NCI-H2196 (cell line): ENCODE data around the gene NR1H2.

Source experiments
- DNase-seq: peaks from one replicate; lab custom pipeline; 2025; ENCODE audit not compliant: unreplicated experiment; lab: John Stamatoyannopoulos, UW

Gene NR1H2

DNA sequence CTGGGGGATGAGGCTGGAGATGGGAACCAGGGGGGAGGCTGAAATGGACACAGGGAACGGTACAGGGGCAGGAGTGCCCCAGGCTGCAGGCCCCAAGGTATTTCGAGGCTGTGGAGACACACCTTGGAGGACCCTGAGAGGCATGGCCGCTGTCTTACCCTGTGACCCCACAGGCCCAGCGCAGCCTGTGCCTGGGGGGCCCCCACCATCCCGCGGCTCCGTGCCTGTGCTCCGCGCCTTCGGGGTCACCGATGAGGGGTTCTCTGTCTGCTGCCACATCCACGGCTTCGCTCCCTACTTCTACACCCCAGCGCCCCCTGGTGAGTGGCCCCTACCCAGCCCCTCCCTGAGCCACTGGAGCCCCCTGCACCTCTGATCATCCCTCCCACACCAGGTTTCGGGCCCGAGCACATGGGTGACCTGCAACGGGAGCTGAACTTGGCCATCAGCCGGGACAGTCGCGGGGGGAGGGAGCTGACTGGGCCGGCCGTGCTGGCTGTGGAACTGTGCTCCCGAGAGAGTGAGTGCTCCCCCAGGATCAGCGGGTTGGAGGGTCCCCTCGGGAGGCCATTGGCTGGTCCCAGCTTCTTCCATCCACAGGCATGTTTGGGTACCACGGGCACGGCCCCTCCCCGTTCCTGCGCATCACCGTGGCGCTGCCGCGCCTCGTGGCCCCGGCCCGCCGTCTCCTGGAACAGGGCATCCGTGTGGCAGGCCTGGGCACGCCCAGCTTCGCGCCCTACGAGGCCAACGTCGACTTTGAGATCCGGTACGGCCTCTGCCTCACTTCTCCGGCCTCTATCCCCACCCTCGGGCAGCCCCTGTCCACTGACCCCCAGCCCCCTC is 25.6 kb downstream of the NR1H2 start:
- no peak for DNase-seq

DNA sequence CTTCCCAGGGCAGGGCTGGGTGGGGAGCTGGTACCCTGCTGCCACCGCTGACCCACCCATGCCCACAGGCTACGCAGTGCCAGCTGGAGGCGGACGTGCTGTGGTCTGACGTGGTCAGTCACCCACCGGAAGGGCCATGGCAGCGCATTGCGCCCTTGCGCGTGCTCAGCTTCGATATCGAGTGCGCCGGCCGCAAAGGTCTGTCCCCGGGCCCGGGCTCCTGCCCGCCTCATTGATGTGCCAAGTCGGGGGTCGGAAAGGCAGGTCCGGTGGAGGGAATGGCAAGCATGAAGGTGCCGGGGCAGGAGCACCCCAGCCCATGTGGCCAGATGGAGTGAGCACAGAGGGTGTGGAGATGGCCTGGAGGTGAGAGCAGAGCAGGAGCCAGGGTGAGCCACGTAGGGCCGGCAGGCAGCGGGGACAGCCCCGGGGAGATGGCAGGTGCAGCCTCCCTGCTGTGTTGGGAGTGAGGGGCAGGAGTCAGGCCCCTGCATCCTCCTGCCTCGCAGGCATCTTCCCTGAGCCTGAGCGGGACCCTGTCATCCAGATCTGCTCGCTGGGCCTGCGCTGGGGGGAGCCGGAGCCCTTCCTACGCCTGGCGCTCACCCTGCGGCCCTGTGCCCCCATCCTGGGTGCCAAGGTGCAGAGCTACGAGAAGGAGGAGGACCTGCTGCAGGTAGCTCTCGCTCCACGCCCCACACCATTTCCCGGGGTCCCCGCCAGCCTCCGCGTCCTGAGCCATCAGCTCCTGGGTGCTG is 26.5 kb downstream of the NR1H2 start:
- DNase-seq: no peak

DNA sequence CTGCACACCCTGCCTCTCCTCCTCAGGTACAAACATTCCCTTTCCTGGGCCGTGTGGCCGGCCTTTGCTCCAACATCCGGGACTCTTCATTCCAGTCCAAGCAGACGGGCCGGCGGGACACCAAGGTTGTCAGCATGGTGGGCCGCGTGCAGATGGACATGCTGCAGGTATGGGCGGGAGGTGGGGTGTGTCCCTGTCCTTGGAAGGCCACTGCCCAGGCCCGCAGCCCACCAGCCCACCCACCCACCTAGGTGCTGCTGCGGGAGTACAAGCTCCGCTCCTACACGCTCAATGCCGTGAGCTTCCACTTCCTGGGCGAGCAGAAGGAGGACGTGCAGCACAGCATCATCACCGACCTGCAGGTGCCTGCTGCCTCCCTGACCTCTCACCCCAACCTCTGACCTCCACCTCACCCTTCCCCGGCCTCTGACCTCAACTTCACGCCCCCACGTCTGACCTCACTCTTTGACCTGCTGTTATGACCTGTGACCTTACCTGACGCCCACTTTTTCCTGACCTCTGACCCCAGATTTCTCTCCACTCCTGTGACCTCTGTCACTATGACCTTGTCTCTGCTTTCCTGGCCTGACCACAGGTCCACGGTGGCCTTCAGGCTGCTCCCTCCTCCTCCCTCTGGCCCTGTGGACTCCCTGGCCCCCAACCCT is 30.0 kb downstream of the NR1H2 start:
- DNase-seq: no peak

DNA sequence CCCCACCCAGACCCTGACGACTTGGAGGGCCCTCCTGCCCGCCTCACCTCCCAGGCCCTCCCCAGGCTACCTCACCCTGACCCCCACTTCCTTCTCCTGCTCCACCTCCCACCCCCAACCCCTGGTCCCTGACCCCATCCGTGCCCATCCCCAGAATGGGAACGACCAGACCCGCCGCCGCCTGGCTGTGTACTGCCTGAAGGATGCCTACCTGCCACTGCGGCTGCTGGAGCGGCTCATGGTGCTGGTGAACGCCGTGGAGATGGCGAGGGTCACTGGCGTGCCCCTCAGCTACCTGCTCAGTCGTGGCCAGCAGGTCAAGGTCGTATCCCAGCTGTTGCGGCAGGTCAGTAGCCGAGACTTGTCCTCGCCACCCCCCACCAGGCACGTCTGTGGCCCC is 30.6 kb downstream of the NR1H2 start:
- no peak for DNase-seq

DNA sequence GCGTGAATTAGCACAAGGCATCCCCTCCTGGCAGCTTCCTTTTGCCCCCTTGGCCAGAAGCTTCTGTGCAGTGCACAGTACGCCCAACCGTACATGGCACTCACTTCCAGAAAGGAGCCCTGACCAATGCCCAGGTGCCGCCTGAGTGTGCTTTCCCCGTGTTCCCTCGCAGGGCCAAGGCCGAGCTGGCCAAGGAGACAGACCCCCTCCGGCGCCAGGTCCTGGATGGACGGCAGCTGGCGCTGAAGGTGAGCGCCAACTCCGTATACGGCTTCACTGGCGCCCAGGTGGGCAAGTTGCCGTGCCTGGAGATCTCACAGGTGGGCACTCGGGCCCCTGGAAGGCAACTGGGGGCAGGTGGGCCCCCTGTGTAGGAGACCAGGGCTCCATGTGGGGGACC is 33.1 kb downstream of the NR1H2 start:
- DNase-seq: no peak

DNA sequence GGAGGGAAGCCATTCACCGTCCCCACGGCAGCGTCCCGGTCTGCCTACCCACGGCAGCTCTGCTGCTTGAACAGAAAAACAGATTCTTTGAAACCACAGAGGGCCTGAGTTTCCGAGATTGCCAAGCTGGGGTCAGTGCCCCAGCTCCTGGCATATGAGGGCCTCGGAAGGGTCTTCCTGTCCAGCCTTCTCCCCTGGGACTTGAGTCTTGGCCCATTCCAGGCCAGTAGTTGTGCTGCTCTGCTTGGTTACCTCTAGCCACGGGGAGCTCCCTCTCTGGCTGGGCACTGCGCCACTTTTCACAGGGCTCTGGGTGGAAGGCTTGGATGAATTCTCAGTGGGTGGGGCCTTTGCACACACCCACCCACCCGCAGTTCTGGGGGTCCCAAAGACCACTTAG is 33.9 kb downstream of the NR1H2 start:
- DNase-seq: no peak

DNA sequence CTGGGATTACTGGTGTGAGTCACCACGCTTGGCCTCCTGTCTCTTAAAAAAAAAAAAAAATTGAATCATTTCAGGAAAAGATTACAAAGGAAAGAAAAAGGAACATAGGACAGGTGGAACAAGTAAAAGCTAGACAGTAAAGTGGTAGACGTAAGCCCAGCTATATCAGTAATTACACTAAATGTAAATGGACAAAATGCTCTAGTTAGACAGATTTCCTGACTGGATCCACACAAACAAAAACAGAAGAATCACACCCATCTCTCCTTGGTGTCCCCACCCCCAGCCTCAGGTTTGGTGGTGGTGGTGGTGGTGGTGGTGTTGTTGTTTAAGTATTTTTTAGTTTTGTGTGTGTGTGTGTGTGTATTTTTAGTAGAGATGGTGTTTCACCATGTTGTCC is 36.2 kb downstream of the NR1H2 start:
- no peak for DNase-seq

DNA sequence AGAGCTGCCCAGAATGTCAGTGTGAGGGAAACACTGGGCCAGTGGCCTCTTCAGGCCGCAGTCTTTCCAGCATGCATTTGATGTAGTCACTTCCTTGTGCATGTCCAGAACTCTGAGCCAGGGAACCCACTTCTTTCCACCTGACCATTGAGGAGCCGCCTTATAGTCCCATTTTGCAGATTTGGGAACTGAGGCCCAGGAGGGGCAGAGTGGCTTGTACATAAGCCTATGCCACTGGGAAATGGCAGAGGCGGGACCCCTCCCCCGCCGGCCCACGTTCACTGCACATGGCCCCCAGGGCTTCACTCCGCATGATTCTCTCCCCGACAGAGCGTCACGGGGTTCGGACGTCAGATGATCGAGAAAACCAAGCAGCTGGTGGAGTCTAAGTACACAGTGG is 36.8 kb downstream of the NR1H2 start:
- DNase-seq: no peak

DNA sequence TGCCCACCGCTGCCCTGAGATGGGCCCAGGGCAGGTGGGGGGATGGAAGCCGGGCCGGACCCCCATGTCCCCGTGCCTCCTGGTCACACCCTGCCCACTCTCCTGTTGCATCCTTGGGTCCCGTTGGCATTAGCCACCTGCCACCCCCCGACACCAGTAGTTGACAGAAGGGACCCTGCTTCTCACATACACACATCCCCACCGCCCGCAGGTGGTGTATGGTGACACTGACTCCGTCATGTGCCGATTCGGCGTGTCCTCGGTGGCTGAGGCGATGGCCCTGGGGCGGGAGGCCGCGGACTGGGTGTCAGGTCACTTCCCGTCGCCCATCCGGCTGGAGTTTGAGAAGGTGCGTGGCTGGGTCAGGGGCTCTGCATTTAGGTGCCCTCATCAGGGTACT is 37.3 kb downstream of the NR1H2 start:
- DNase-seq: no peak

DNA sequence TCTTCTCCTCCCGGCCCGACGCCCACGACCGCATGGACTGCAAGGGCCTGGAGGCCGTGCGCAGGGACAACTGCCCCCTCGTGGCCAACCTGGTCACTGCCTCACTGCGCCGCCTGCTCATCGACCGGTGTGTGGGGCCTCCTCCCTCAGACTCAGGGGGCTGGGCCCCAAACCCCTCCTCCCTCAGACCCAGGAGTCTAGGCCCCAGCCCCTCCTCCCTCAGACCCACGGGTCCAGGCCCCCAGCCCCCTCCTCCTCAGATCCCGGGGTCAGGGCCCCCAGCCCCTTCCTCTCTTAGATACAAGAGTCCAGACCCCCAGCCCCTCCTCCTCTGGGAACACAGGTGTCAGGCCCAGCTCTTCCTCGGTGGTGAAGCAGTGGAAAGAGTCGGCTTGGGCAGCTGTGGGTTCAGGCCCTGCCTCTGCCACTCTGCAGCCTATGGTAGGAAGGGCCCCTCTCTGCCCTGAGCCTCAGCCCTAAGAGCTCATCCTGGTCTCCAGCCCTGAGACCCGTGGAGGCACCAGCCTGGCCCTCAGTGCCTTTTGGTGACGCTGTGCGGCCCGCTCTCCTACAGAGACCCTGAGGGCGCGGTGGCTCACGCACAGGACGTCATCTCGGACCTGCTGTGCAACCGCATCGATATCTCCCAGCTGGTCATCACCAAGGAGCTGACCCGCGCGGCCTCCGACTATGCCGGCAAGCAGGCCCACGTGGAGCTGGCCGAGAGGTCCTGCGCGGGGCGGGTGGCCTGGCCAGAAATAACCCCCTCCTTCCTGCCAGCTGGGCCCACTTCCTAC is 38.8 kb downstream of the NR1H2 start:
- DNase-seq: peak; percentile 5

DNA sequence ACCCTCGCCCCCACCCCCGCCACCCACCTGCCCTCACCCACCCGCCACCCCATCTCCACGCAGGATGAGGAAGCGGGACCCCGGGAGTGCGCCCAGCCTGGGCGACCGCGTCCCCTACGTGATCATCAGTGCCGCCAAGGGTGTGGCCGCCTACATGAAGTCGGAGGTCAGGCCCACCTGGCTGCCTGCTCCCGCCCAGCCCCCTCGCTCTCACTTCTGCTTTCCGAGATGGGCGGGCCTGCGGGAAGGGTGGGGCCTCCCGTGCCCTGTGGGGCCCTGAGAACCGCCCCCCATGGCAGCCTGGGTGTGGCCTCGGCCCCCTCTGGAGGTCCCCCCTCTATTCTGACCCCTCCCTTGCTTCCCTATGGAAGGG is 39.4 kb downstream of the NR1H2 start:
- no peak for DNase-seq

DNA sequence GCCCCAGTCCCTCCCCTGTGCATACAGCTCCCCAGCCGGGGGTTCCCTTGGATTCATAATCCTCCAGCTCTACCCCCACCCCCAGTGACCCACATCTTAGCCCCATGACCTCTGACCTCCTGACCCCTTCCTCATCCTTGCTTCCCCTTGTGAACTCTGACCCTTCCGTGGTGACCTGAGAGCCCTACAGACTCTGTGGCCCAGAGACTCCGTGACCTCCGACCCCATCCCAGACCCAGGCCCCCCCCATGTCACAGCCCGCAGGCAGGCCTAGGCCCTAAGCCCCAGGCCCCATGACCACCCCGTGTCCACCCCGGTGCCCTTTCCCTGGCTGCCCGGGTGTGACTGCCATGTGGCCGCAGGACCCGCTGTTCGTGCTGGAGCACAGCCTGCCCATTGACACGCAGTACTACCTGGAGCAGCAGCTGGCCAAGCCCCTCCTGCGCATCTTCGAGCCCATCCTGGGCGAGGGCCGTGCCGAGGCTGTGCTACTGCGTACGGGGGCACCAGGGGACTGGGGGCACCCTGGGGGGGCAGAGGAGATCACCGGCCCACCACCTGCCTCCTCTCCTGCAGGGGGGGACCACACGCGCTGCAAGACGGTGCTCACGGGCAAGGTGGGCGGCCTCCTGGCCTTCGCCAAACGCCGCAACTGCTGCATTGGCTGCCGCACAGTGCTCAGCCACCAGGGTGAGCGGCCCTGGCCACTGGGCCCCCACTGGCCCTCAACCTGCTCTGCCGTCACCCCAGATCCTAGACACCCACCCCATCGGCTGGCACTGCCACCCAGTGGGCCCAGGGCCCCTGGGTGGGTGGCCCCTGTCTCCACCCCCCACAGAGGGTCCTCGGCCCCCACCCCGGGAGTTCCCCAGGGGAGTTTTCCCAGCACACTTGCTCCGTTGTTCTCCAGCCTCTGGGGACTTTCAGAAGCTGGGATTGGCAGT is 40.0 kb downstream of the NR1H2 start:
- no peak for DNase-seq

DNA sequence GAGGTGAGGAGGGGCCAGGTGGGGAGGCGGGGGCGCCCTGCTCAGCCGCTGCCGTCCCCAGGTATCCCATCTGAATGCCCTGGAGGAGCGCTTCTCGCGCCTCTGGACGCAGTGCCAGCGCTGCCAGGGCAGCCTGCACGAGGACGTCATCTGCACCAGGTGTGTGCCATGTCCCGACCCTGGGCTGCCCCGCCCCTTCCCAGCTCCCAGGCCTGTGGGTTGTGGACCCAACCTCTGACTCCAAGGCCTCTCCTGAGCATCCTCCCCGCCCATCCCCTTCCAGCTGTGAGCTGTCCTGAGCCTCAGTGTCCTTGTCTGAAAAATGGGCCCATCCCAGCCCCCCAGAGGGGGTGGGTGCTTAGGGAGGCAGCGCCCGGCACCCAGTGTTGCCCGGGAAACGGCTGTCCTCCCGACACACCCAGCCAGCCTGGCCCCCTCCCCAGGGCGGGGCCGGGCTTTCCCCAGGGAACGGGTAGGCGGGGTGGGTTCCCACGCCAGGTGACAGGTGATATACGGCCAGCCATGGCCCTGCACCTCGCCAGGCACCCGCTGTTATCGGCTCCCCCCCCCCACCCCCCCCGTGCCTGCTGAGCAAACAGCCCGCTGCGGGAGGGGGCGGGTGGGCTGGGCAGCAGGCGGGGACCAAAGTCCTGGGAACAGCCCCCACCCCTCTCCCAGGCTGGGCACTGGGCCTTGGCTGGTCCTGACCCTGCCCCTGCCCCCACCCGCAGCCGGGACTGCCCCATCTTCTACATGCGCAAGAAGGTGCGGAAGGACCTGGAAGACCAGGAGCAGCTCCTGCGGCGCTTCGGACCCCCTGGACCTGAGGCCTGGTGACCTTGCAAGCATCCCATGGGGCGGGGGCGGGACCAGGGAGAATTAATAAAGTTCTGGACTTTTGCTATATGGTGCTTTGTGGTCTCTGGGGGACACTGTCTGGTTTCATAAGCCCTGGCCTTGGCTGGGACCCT is 41.1 kb downstream of the NR1H2 start:
- DNase-seq: peak; percentile 23

DNA sequence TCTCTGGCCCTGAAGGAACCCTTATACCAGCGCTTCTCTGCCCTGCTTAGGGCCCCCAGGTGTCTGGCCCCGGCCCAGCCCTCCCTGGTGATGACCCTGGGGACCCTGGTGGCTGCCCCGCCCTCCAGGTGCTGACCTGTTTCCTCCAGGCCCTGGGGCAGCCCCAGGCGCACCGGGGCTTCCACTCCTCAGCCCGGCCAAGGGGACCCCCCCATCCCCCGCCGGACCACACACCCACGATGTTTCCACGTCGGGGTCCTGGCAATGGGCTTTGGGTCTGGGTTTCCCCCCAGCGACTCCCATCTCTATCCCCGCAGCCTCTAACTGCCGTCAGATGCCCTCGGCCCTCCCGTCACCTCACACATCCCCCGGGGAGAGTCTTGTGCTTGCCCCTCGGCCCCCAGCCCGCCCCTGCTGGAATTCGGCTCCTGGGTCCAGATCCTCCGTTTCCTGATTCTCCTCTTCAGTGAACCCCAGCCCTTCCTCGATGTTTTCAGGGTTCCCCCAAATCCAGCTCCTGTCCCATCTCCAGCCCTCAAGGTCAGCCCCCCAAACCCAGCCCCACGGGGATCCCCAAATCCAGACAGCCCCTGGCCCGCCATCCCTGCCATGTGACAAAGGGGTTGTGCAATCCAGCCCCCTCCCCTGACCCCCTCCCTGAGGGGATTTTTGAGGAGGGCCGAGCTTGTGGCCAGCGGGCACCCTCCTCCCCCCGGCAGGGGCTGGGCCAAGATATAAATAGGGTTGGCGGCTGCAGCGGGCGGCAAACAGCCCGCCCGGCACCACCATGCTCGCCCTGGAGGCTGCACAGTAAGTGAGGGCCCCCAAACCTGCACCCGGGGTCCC is 42.1 kb downstream of the NR1H2 start, which contains the start of gene SPIB:
TSS of gene SPIB (plus strand) at position 763 of the 846 bp plus-strand sequence. CDS start at position 788, 25 bp downstream.
- no peak for DNase-seq

DNA sequence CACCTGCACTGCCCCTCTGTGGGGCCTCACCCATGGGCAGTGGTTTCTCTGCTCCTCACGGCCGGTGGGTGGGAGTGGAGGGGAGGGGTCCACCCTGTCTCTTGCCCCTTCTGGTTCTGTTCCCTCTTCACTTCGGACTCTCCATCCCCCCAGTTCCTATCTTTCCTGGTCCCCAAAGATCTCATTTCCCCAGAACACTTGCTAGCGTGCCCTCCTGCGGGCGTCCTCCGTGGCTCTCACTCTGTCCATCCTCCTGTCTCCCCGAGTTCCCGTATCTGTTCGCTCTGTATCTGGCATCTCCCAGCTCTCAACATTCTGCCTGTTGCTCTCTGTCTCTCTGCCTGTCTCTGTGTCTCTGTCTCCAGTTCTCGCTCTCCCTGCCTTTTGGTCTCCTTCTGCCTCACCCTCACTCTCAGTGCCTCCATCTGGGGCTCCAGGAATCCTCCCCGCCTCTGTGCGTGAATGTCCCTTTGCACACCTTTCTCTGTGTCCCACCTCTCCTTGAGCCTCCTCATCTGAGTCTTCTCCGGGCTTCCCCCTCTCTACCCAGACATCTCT is 42.8 kb downstream of the NR1H2 start:
- DNase-seq: no peak

DNA sequence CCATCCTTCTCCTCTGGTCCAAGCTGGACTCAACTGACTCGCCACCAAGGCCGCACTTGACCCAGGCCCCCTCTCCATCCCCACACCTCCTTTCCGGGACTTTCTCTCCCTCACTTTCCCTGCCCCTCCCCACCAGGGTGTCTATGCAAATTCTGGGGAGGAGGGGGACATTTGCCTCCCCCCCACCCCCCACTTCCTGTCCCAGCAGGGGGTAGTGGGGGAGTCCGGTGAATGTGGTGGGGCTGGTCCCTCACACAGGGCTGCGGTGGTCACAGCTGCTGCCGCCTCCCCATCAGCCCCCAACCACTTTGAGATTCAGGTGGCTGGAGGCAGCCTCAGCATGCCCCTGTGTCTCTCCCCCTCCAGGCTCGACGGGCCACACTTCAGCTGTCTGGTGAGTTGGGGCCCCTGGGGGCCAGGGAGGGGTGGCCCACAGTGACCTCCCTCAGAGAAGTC is 43.4 kb downstream of the NR1H2 start:
- no peak for DNase-seq

DNA sequence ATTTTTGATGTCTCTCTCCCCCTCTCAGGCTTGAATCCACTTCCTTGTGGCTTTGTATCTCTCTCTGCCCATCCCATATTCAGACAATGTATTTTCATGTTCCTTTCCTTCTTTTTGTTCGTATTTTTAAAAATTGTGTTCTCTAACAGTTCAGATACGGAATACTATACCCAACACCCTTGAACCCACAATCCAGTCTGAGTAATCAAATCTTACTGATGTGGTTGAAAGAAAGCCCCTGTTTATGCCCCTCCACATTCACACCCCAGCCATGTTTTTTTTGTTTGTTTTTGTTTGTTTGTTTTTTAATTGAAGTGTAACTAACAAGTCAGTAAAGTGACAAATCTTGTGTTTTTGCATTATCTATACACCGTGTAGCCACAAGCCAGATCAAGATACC is 43.9 kb downstream of the NR1H2 start:
- DNase-seq: no peak
